H1 (cell line): ENCODE data around the gene CTPS2. TPM values are rescaled to one million over a fixed set of nuclear protein-coding genes. Genes with fewer than 3 reads are reported as not detected.

Source experiments
- CTCF ChIA-PET: fragments of 300-600 bp; sonication (Branson Sonifier 250); formaldehyde crosslinking; loops from one replicate; lab custom pipeline; 2021; ENCODE audit not compliant: partially characterized antibody; lab: Charles Lee
- POLR2A ChIA-PET: fragments of 300-600 bp; sonication (Branson Sonifier 250); formaldehyde crosslinking; loops from one replicate; lab custom pipeline; 2021; ENCODE audit warnings: inconsistent platforms; ENCODE audit not compliant: partially characterized antibody; lab: Charles Lee
- DNase-seq, 2 experiments: peaks; one replicate each; pipeline versions ENCODE4 v3.0.0 to v3.0.0-alpha.2; 2010 to 2022; ENCODE audit warnings: low spot score in 2 of 2, low read depth in 1 of 2, mixed read lengths in 1 of 2
- FAIRE-seq: peaks from 2 replicates; lab custom pipeline; 2011; peaks lifted over from hg19 to GRCh38; lab: Jason Lieb, UNC
- H2AFZ ChIP-seq: 2 replicates; pipeline ENCODE4 v1.8.1; 2012; ENCODE audit warnings: low read length, inconsistent platforms
- H2AK5ac ChIP-seq: 2 replicates; pipeline ENCODE4 v1.6.1; 2013; ENCODE audit warnings: low read depth, low read length
- H2BK120ac ChIP-seq: replicated peaks from 2 replicates; pipeline ENCODE3; 2013; ENCODE audit warnings: low read depth, low read length, inconsistent platforms
- H2BK12ac ChIP-seq: 2 replicates; pipeline ENCODE4 v1.6.1; 2013; ENCODE audit warnings: low read depth, low read length
- H2BK15ac ChIP-seq: 2 replicates; pipeline ENCODE4 v1.6.1; 2013; ENCODE audit warnings: low read length
- H2BK20ac ChIP-seq: 2 replicates; pipeline ENCODE4 v1.6.1; 2013; ENCODE audit warnings: low read length
- H2BK5ac ChIP-seq: 2 replicates; pipeline ENCODE4 v1.6.1; 2013; ENCODE audit warnings: low read depth, low read length
- H3K14ac ChIP-seq: 2 replicates; pipeline ENCODE4 v1.6.1; 2013; ENCODE audit warnings: inconsistent platforms; ENCODE audit not compliant: insufficient read length
- H3K18ac ChIP-seq: 2 replicates; pipeline ENCODE4 v1.6.1; 2013; ENCODE audit warnings: low read length; ENCODE audit errors: extremely low read depth
- H3K23ac ChIP-seq: 2 replicates; pipeline ENCODE4 v1.6.1; 2013; ENCODE audit warnings: inconsistent platforms; ENCODE audit not compliant: insufficient read length
- H3K23me2 ChIP-seq: 2 replicates; pipeline ENCODE4 v1.6.1; 2013; ENCODE audit warnings: low read depth, low read length
- H3K27ac ChIP-seq: 2 replicates; pipeline ENCODE4 v1.6.1; 2011; ENCODE audit warnings: low read depth, low read length, inconsistent platforms
- H3K27me3 ChIP-seq, 4 experiments: replicated peaks in 1 of 4; 1 replicate in 1 of 4; 2 replicates in 3 of 4; pipeline versions ENCODE4 v1.6.1 to v1.8.1; 2011 to 2013; ENCODE audit warnings: low read length in 3 of 4, mild to moderate bottlenecking in 3 of 4, inconsistent platforms in 2 of 4, mixed read lengths in 2 of 4, moderate library complexity in 1 of 4; ENCODE audit not compliant: control insufficient read depth in 3 of 4, insufficient read depth in 3 of 4; ENCODE audit errors: extremely low read depth in 1 of 4
- H3K36me3 ChIP-seq, 4 experiments: 2 replicates each; pipeline versions ENCODE4 v1.6.1 to v1.8.1; 2011 to 2013; ENCODE audit warnings: mild to moderate bottlenecking in 4 of 4, low read length in 3 of 4, moderate library complexity in 2 of 4, control low read depth in 1 of 4, inconsistent platforms in 1 of 4; ENCODE audit not compliant: insufficient read depth in 4 of 4, control insufficient read depth in 2 of 4
- H3K4ac ChIP-seq: replicated peaks from 2 replicates; pipeline ENCODE3; 2013; ENCODE audit warnings: low read length, low read depth, mixed read lengths, inconsistent platforms; ENCODE audit not compliant: insufficient read length
- H3K4me1 ChIP-seq, 4 experiments: replicated peaks in 1 of 4; 1 replicate in 1 of 4; 2 replicates in 3 of 4; pipeline versions ENCODE4 v1.6.1 to v1.8.1; 2011 to 2013; ENCODE audit warnings: low read length in 3 of 4, inconsistent platforms in 2 of 4, mixed read lengths in 1 of 4; ENCODE audit not compliant: insufficient read depth in 4 of 4, control insufficient read depth in 3 of 4
- H3K4me2 ChIP-seq, 2 experiments: 2 replicates each; pipeline versions ENCODE4 v1.6.1 to v1.8.1; 2011 to 2013; ENCODE audit warnings: low read depth in 2 of 2, low read length in 2 of 2, control low read depth in 1 of 2, inconsistent platforms in 1 of 2, mild to moderate bottlenecking in 1 of 2; ENCODE audit not compliant: insufficient read depth in 1 of 2
- H3K4me3 ChIP-seq, 4 experiments: fragments of 200-600, 300-600 bp in 1 of 4; sonication (generic), shearing (Covaris generic), sonication (Bioruptor Twin) in 1 of 4; 2 replicates each; pipeline versions ENCODE4 v1.5.1 to v1.8.1; 2011 to 2016; ENCODE audit warnings: low read length in 4 of 4, low read depth in 3 of 4, control low read depth in 2 of 4, inconsistent platforms in 2 of 4, mild to moderate bottlenecking in 2 of 4, mixed read lengths in 1 of 4, moderate library complexity in 1 of 4; ENCODE audit not compliant: insufficient read depth in 2 of 4; ENCODE audit errors: extremely low read depth in 1 of 4
- H3K56ac ChIP-seq: replicated peaks from 2 replicates; pipeline ENCODE3; 2013; ENCODE audit warnings: low read depth, mild to moderate bottlenecking, mixed read lengths, low read length, inconsistent platforms; ENCODE audit not compliant: insufficient read length
- H3K79me1 ChIP-seq: 2 replicates; pipeline ENCODE4 v1.6.1; 2013; ENCODE audit warnings: low read depth, low read length, control low read depth
- H3K79me2 ChIP-seq, 2 experiments: 2 replicates each; pipeline versions ENCODE4 v1.6.1 to v1.8.1; 2012 to 2013; ENCODE audit warnings: low read length in 2 of 2, mild to moderate bottlenecking in 2 of 2, inconsistent platforms in 1 of 2; ENCODE audit not compliant: insufficient read depth in 2 of 2, control insufficient read depth in 1 of 2
- H3K9ac ChIP-seq, 4 experiments: replicated peaks in 1 of 4; 1 replicate in 1 of 4; 2 replicates in 3 of 4; pipeline versions ENCODE4 v1.6.1 to v1.8.1; 2011 to 2013; ENCODE audit warnings: low read depth in 3 of 4, low read length in 3 of 4, control low read depth in 2 of 4, mild to moderate bottlenecking in 2 of 4, moderate library complexity in 2 of 4, inconsistent platforms in 1 of 4; ENCODE audit errors: extremely low read depth in 1 of 4
- H3K9me3 ChIP-seq, 2 experiments: 2 replicates each; pipeline versions ENCODE4 v1.6.1 to v1.8.1; 2012 to 2013; ENCODE audit warnings: mild to moderate bottlenecking in 2 of 2, moderate library complexity in 2 of 2, control low read depth in 1 of 2, inconsistent platforms in 1 of 2, low read depth in 1 of 2, low read length in 1 of 2, mixed read lengths in 1 of 2; ENCODE audit not compliant: insufficient read depth in 2 of 2
- H4K20me1 ChIP-seq, 2 experiments: replicated peaks in 1 of 2; 2 replicates each; pipeline versions ENCODE3 to v1.8.1; 2011 to 2013; ENCODE audit warnings: inconsistent platforms in 2 of 2, low read length in 2 of 2, mild to moderate bottlenecking in 1 of 2; ENCODE audit not compliant: insufficient read depth in 2 of 2, control insufficient read depth in 1 of 2
- H4K5ac ChIP-seq: 2 replicates; pipeline ENCODE4 v1.6.1; 2013; ENCODE audit warnings: low read length, low read depth, mixed read lengths, inconsistent platforms; ENCODE audit not compliant: insufficient read length
- H4K8ac ChIP-seq: 2 replicates; pipeline ENCODE4 v1.8.0; 2013; ENCODE audit warnings: mild to moderate bottlenecking, moderate library complexity, low read length, inconsistent platforms; ENCODE audit not compliant: insufficient read depth; ENCODE audit errors: extremely low read depth
- H4K91ac ChIP-seq: replicated peaks from 2 replicates; pipeline ENCODE3; 2013; ENCODE audit warnings: low read length, mixed read lengths, inconsistent platforms; ENCODE audit not compliant: insufficient read length
- FOSL1 ChIP-seq: IDR thresholded peaks from 2 replicates; pipeline ENCODE4 v1.6.1; 2011; ENCODE audit warnings: mild to moderate bottlenecking, low read depth, low read length, moderate library complexity; ENCODE audit not compliant: insufficient read depth
- JUN ChIP-seq: IDR thresholded peaks from 2 replicates; pipeline ENCODE4 v1.6.1; 2011; ENCODE audit warnings: low read depth, mild to moderate bottlenecking, improper control_type of control experiment, low read length
- POU5F1 ChIP-seq: IDR thresholded peaks from 2 replicates; pipeline ENCODE4 v1.6.1; 2011; ENCODE audit warnings: low read depth, mild to moderate bottlenecking, low read length, moderate library complexity
- RXRA ChIP-seq: IDR thresholded peaks from 2 replicates; pipeline ENCODE4 v1.6.1; 2011; ENCODE audit warnings: low read depth, mild to moderate bottlenecking, low read length, moderate library complexity; ENCODE audit not compliant: insufficient read depth
- SIN3A ChIP-seq, 2 experiments: IDR thresholded peaks in 1 of 2; conservative IDR thresholded peaks in 1 of 2; 2 replicates each; pipeline ENCODE4 v1.6.1; 2011 to 2012; ENCODE audit warnings: low read length in 2 of 2, improper control_type of control experiment in 1 of 2, low read depth in 1 of 2, mild to moderate bottlenecking in 1 of 2
- YY1 ChIP-seq: IDR thresholded peaks from 2 replicates; pipeline ENCODE4 v1.6.1; 2011; ENCODE audit warnings: low read depth, mild to moderate bottlenecking, low read length
- WGBS, 2 experiments: shearing (Covaris generic) in 1 of 2; methylation state at CpG; one replicate each; pipeline versions ENCODE4 v1.1.6 to v1.1.7; 2013 to 2015; ENCODE audit warnings: low lambda C conversion rate in 2 of 2, mixed read lengths in 2 of 2, inconsistent platforms in 1 of 2, low coverage in 1 of 2, missing lambda C conversion rate in 1 of 2; ENCODE audit not compliant: insufficient replicate concordance in 2 of 2, insufficient coverage in 1 of 2, insufficient read length in 1 of 2; ENCODE audit errors: extremely low coverage in 1 of 2, missing lambda C conversion rate in 1 of 2; 5-methylcytosine and 5-hydroxymethylcytosine counted together
- polyA plus RNA-seq, 7 experiments: library from polyadenylated mRNA; depleted of rRNA in 3 of 7; stranded (reverse) in 5 of 7; unstranded in 2 of 7; fragments of >200 nt in 5 of 7; fragments of 200-250 nt in 2 of 7; gene quantifications; 1 replicate in 5 of 7; 2 replicates in 1 of 7; 4 replicates in 1 of 7; pipeline versions ENCODE4 v1.2.1 to v1.2.3, GENCODE V29; 2011 to 2013; ENCODE audit warnings: missing spikeins in 2 of 7, mixed read lengths in 2 of 7
- total RNA-seq: library from RNA; stranded (reverse); fragmentation: NEBNext Ultra II Directional; extraction: Animal tissue kit (Norgen Biotek cat#: 25700); gene quantifications from 2 replicates; pipeline ENCODE4 v1.2.1, GENCODE V29; 2021

Gene CTPS2
- total and polyA plus RNA-seq, 2 of the 8 experiments (the other 6 are each of a cell fraction or from before 2014, with no cell fraction given), result 17.1 to 34.0 TPM

DNA sequence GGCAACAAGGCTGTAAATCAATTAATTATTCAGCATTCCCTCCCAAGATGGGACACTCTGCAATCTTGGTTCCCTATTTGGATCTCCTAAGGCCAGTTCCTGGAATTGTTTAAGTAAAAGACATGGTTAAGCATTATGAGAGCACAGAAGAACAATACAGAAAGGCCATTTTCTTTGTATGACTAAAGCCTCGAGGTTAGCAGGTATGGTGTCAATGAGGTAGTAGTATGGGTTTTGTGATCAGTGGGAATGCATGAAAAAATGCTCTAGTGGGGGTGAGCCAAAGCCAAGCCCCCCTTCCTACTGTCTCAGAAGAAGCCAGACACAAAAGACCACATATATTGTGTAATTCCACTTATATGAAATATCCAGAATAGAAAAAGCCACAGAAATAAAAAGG is 124.2 kb downstream of the CTPS2 start:
- Histone ChIP-seq H3K27ac (no peak overlapping the region), H3K27me3 (no peaks in the 10 kb centered on the region), H4K91ac (no peak overlapping the region), H3K56ac (no peak overlapping the region), H2BK20ac (no peak overlapping the region), H3K14ac (no peak overlapping the region), H4K5ac (no peak overlapping the region), H2AK5ac (no peak overlapping the region), H3K9me3 (no peaks in the 10 kb centered on the region), H3K4me3 (no peak overlapping the region), H3K9ac (no peak overlapping the region), H3K4ac (no peak overlapping the region), H3K36me3 (peaks cover 0 to 30% (median 8%) of the 10 kb centered on the region in 4 experiments; a peak in 4 of 8 replicates), H3K18ac (0 out of 2 replicates have a peak overlapping the region, but pooled peaks have one; percentile 19), H2BK5ac (no peak overlapping the region), H3K4me1 (peaks cover 0 to 4% (median 0%) of the 10 kb centered on the region in 4 experiments; a peak in 2 of 7 replicates), H2BK120ac (no peak overlapping the region), H3K23ac (no peak overlapping the region), H3K79me2 (no peaks in the 10 kb centered on the region), H4K20me1 (no peaks in the 10 kb centered on the region), H2AFZ (no peak overlapping the region), H3K79me1 (no peaks in the 10 kb centered on the region; the same call in 1 of the 2 replicates), H3K4me2 (no peak overlapping the region), H3K23me2 (no peaks in the 10 kb centered on the region), H2BK12ac (no peak overlapping the region), H4K8ac (no peak overlapping the region), H2BK15ac (no peak overlapping the region)
- POLR2A ChIA-PET, result no interaction called here
- DNase-seq (no peak), FAIRE-seq (no peak)
- 100% methylated on average over 1 of the region's 1 CpG; no CpG with 5 or more reads in 1 of the 2 experiments for WGBS, 2 experiments
- CTCF ChIA-PET, result no interaction called here
- no peak for TF ChIP-seq RXRA
- no peak for TF ChIP-seq YY1
- TF ChIP-seq SIN3A (conservative IDR thresholded peaks at IDR 0.05 in 1 of 2, IDR thresholded peaks at IDR 0.05 in 1 of 2; ENCODE audit: low read depth in 1 of 2, low read length in 2 of 2), result no peak
- no peak for TF ChIP-seq FOSL1
- TF ChIP-seq JUN, result no peak
- no peak for TF ChIP-seq POU5F1
